Pancreas (tissue), 10 donors: ENCODE results near the gene TP63. TPM values are rescaled to one million over a fixed set of nuclear protein-coding genes. Genes with fewer than 3 reads are reported as not detected.

Experiments
- ATAC-seq, 4 donors: fragments of 200-7000 bp; cut with Tn5 transposase; one replicate each; pipeline versions ENCODE4 v1.8.0 to v1.9.1; 2020; ENCODE audit warnings: mild to moderate bottlenecking in 4 of 4, moderate library complexity in 4 of 4
- DNase-seq, 6 donors: peaks; one replicate each; pipeline ENCODE4 v3.0.0-alpha.2; 2020
- FAIRE-seq: peaks from 2 replicates; lab custom pipeline; 2012; peaks lifted over from hg19 to GRCh38; lab: Jason Lieb, UNC
- H3K27ac ChIP-seq, 4 donors: fragments of 200-600 bp; sonication (generic); 1 replicate in 3 of 4; 2 replicates in 1 of 4; pipeline versions ENCODE4 v1.5.0 to v1.8.0; 2020
- H3K27me3 ChIP-seq, 4 donors: fragments of 200-600 bp; one replicate each; pipeline ENCODE4 v1.8.0; 2021
- H3K36me3 ChIP-seq, 3 donors: fragments of 200-600 bp; sonication (generic) in 1 of 3; one replicate each; pipeline versions ENCODE4 v1.5.0 to v1.8.0; 2020 to 2021
- H3K4me1 ChIP-seq, 3 donors: fragments of 200-600 bp; one replicate each; pipeline ENCODE4 v1.8.0; 2021
- H3K4me3 ChIP-seq, 4 donors: fragments of 200-600 bp; sonication (generic) in 2 of 4; one replicate each; pipeline versions ENCODE4 v1.5.0 to v1.8.0; 2020 to 2021
- H3K9me3 ChIP-seq, 4 donors: fragments of 200-600 bp; one replicate each; pipeline ENCODE4 v1.8.0; 2021
- CTCF ChIP-seq, 4 donors: fragments of 200-600 bp; sonication (generic) in 3 of 4; IDR thresholded peaks; one replicate each; pipeline versions ENCODE4 v1.5.0 to v1.8.0; 2021; ENCODE audit warnings: antibody characterized with exemption in 4 of 4
- WGBS, 2 donors: extraction: QIAGEN DNeasy Blood & Tissue Kit; methylation state at CpG; one replicate each; pipeline ENCODE4 v1.1.7; 2013; 5-methylcytosine and 5-hydroxymethylcytosine counted together
- intact Hi-C, 3 donors: fragments of 100-400 bp; cut with DNase I; formaldehyde crosslinking; loops; one replicate each; pipeline versions ENCODE4 v1.11.1 to v1.14.2; 2022
- polyA plus RNA-seq, 2 donors: library from polyadenylated mRNA; stranded (reverse); fragments of 200-250 nt; gene quantifications; one replicate each; pipeline ENCODE4 v1.2.3, GENCODE V29; 2013
- total RNA-seq, 6 donors: library from RNA; stranded (reverse); fragmentation: NEBNext Ultra II Directional in 4 of 6; extraction: Animal tissue kit (Norgen Biotek cat#: 25700) in 4 of 6; gene quantifications; one replicate each; pipeline versions ENCODE4 v1.2.1 to v1.2.4, GENCODE V29; 2021 to 2023
- donor health status: healthy with polysubstance abuse.
- donor health status: DM: no; HTN: no; CAD: no; lungs with moderate emphysema.
- donor health status: DM: no; HTN: no; CAD: no.
- donor health status: control.
- donor health status: control.
- donor health status: Bipolar disorder and iron deficiency.
- donor health status: DM: yes; HTN: yes; CAD: no.
- donor health status: DM: no; HTN: no; CAD: no.
- donor health status: DM: no; HTN: no; CAD: no.
- donor health status: DM: yes; HTN: yes; CAD: no.

Gene TP63
- total and polyA plus RNA-seq, 8 donors = 0.02 to 0.47 (median 0.06) TPM; not detected in 3

GRCh38 chr3:189781415-189781814, 150.2 kb downstream of the TP63 start:
- no peaks in the 10 kb centered on the region for H3K36me3 ChIP-seq
- H3K4me3 ChIP-seq = no peak overlapping the region
- ATAC-seq (no peak), FAIRE-seq (no peak), DNase-seq (no peak)
- intact Hi-C loops = no loop called here
- 77 to 82% methylated on average over 6 of the region's 6 CpGs for WGBS, 2 donors
- no peaks in the 10 kb centered on the region for H3K27me3 ChIP-seq
- TF ChIP-seq CTCF (IDR thresholded peaks at IDR 0.05) = no peak
- H3K9me3 ChIP-seq = no peaks in the 10 kb centered on the region
- H3K4me1 ChIP-seq = no peaks in the 10 kb centered on the region
- no peak overlapping the region for H3K27ac ChIP-seq

DNA sequence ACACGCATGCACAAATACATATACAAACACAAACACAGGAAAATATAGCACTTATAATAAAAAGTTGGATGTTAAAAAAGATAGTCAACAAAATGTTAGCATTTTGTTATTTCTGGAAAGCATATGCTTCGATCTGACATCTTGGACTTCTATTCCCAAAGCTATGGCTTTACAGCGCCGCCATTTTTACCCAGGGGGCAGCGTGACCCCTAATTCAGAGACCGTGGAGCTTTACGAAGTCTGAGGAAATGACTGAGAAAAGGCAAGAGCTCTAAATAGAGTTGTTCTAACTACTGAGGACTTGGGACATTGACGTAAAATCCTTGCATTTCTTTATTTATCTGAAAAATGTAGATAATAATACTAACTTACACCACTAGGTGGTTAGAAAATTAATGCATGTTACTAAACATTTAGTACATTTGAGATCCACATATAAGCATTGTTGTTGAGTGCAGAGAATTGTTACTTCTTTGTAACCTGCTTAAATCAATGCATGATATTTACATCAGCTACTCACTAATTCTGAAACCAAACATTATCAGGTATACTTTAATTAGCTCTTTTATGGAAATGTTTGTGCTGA, 155.4 kb downstream of the TP63 start:
- DNase-seq (no peak), ATAC-seq (no peak), FAIRE-seq (no peak)
- no peak overlapping the region for H3K4me3 ChIP-seq
- no peak overlapping the region for H3K27ac ChIP-seq
- no peaks in the 10 kb centered on the region for H3K36me3 ChIP-seq
- TF ChIP-seq CTCF (IDR thresholded peaks at IDR 0.05) = no peak
- H3K27me3 ChIP-seq = no peaks in the 10 kb centered on the region
- H3K4me1 ChIP-seq = peaks cover 0 to 3% (median 0%) of the 10 kb centered on the region in 3 donors
- H3K9me3 ChIP-seq = no peaks in the 10 kb centered on the region
- intact Hi-C loops = no loop called here
- 86 to 94% methylated on average over 8 of the region's 8 CpGs for WGBS, 2 donors

DNA sequence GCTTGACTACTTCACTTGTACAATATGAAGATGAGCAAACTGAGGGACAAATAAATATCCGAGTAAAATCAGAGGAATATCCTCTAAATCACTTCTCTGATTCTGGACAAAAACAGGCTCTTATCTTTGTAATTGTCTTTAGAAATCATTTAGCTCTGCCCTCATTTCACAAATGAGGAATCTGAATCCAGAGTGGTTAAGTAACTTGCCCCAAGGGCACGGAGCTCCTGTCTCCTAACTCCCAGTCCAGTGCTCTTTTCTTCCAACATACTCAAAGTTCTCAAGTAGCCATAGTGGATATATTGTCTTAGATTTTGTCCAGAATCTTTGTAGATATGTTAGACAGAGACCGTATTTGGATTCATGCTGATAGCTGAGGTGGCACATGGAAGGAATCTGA, 156.0 kb downstream of the TP63 start:
- Histone ChIP-seq H3K27me3 (no peaks in the 10 kb centered on the region), H3K27ac (no peak overlapping the region), H3K9me3 (no peaks in the 10 kb centered on the region), H3K4me3 (no peak overlapping the region), H3K4me1 (peaks cover 0 to 3% (median 0%) of the 10 kb centered on the region in 3 donors), H3K36me3 (no peaks in the 10 kb centered on the region)
- FAIRE-seq (no peak), DNase-seq (no peak), ATAC-seq (no peak)
- 73 to 83% methylated on average over 3 of the region's 3 CpGs for WGBS, 2 donors
- no peak for TF ChIP-seq CTCF (IDR thresholded peaks at IDR 0.05)
- intact Hi-C loops = no loop called here

DNA sequence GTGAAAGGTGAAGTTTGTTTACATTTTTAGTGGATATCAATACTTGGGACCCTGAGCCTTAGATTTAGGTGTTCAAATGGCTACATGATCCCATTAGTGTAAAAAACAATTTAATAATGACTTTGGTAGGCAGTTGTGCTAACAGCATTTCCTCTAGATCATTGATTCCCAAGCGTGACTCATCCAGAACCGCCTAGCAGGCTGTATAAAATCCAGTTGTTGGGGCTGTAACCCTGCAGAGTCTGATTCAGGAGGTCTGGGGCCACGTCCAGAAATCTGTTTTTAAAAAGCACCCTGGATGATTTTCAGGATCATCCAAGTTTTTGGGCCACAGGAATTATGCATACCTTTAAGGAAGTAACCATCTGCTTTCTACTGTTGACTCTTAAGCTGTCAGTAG, 156.4 kb downstream of the TP63 start:
- Histone ChIP-seq H3K27me3 (no peaks in the 10 kb centered on the region), H3K27ac (no peak overlapping the region), H3K4me3 (no peak overlapping the region), H3K9me3 (no peaks in the 10 kb centered on the region), H3K36me3 (no peaks in the 10 kb centered on the region), H3K4me1 (peaks cover 0 to 3% (median 0%) of the 10 kb centered on the region in 3 donors)
- no peak for TF ChIP-seq CTCF (IDR thresholded peaks at IDR 0.05)
- DNase-seq = no peak
- no peak for ATAC-seq
- FAIRE-seq = no peak
- WGBS, 2 donors = 28 to 34% methylated on average over 3 of the region's 3 CpGs
- intact Hi-C loops = no loop called here

GRCh38 chr3:189789432-189789831, 158.2 kb downstream of the TP63 start:
- Histone ChIP-seq H3K27ac (no peak overlapping the region), H3K27me3 (no peaks in the 10 kb centered on the region), H3K9me3 (no peaks in the 10 kb centered on the region), H3K4me3 (no peak overlapping the region), H3K36me3 (no peaks in the 10 kb centered on the region), H3K4me1 (peaks cover 0 to 3% (median 0%) of the 10 kb centered on the region in 3 donors)
- TF ChIP-seq CTCF (IDR thresholded peaks at IDR 0.05) = no peak
- DNase-seq = no peak
- no peak for ATAC-seq
- 70 to 83% methylated on average over 2 of the region's 2 CpGs for WGBS, 2 donors
- no peak for FAIRE-seq
- intact Hi-C loops = no loop called here
